HG02763 (cell line): ENCODE results near the gene PRPSAP1.
"Not testable (repeated sequence)": the region's sequence is repeated elsewhere in the genome, so short reads cannot be mapped to it uniquely, and the experiment has no call there.

Source experiments
- ATAC-seq: cut with Tn5 transposase; IDR thresholded peaks from one replicate; pipeline ENCODE4 v1.9.1; 2021; ENCODE audit warnings: mild to moderate bottlenecking, moderate library complexity; ENCODE audit not compliant: unreplicated experiment

PRPSAP1 gene

GRCh38 chr17:76278268-76278908, 75.3 kb downstream of the PRPSAP1 start:
- no peak for ATAC-seq

GRCh38 chr17:76277300-76278267, 76.1 kb downstream of the PRPSAP1 start:
- no peak for ATAC-seq

GRCh38 chr17:76276461-76277299, 77.0 kb downstream of the PRPSAP1 start:
- no peak for ATAC-seq

- no peak for ATAC-seq
Measured at GRCh38 chr17:76276069-76276431, 77.7 kb downstream of the PRPSAP1 start.

GRCh38 chr17:76275382-76276068, 78.2 kb downstream of the PRPSAP1 start:
- no peak for ATAC-seq

- ATAC-seq, result no peak
Measured at GRCh38 chr17:76274112-76274956, 79.4 kb downstream of the PRPSAP1 start.

- no peak for ATAC-seq
Measured at GRCh38 chr17:76273445-76274111, 80.1 kb downstream of the PRPSAP1 start.

GRCh38 chr17:76272541-76273444, 80.9 kb downstream of the PRPSAP1 start:
- ATAC-seq, result peak; percentile 18

GRCh38 chr17:76271669-76272540, 81.8 kb downstream of the PRPSAP1 start:
- ATAC-seq, result peak; percentile 49

GRCh38 chr17:76270770-76271668, 82.7 kb downstream of the PRPSAP1 start:
- no peak for ATAC-seq

GRCh38 chr17:76270127-76270592, 83.6 kb downstream of the PRPSAP1 start:
- ATAC-seq, result no peak

GRCh38 chr17:76268991-76269981, 84.4 kb downstream of the PRPSAP1 start:
- no peak for ATAC-seq

- no peak for ATAC-seq
Measured at GRCh38 chr17:76268015-76268749, 85.5 kb downstream of the PRPSAP1 start.

- ATAC-seq, result not testable (repeated sequence)
Measured at GRCh38 chr17:76267581-76268001, 86.1 kb downstream of the PRPSAP1 start.
